ENCODE measurements around the gene LHX5.

Gene LHX5

DNA sequence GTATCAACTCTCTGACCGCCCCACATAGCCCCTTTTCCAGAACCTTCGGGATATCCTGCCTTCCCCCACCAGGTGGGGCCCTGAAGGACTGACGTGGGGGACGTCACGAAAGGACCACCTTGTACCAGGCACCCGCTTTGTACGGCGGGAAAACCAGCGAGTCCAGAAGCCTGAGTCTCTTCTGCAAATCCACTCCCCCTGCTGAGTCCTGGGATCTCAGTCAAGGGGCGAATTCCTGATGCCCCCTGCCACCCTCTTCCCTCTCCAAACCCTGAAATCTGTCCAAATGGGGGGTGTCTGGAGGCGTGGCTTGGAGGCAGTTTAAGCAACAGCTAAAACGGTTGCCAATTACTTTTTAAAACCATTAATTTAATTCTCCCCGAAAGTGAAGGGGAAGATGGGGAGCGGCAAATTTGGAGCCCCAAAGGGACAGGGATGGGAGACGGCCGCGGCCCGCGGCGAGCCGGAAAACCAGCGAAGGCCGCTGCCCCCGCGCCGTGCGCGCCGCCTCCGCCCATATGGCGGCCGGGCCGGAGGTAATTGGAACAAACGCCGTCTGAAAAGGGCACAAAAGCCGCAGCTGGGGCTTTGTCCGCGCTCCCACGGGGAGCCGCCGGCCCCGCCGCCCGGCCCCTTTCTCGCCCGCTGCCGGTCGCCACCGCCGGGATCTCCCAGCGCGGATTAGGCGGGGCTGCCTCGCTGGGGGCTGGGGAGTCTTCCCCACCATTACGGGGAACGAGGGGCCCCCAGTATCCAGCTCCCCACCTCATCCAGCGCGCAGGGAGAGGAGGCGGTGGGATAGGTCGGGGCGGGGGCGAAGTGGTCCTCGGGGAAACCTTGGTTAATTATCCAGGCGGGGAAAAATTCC is 6.6 kb downstream of the LHX5 start:
- DNase-seq, result no peak

DNA sequence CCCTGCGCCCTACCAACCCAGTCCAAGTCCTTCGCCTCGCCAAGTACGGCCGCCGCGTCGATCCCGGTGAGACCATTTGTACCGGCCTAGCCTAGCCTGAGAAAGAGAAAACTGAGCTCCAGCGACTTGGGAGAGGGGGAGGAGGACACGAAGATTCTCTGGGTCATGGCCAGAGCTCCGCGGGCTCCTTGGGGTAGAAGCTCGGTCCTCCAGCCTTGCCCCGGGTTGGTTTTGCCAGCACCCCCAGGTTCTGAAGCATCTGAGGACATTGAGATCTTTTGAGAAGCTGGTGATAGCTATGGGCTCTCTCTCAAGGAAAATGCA is 7.3 kb downstream of the LHX5 start:
- no peak for DNase-seq

DNA sequence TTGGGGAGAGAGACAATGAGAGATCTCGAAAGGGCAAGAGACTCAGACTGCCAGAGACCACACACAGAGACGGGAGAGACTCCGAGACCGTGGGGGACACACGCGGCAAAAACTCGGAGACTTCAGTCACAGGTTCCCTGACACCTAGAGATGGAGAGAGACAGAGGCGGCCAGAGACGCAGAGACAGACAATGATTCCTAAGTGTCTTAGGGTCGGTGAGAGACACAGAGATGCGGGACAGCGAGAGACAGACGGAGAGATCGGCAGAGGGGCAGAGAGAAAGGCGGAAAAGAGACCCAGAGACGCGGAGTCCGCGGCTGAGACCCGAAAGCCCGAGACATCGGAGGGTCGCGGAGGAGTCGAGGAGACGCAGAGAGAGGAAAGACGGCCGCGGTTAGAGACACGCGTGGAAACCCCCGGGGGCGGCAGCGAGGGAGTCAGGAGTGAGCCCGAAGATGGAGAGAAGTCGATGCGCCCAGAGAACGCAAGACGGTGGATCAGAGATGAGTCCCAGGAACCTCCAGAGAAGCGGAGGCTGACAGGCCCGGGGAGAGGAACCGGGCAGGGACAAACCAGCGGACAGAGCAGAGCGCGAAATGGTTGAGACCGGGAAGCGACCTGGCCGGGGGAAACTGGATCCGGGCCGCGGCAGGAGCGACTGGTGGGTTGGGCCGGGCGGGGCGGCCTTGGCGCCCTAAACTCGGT is 7.8 kb downstream of the LHX5 start:
- no peak for DNase-seq

DNA sequence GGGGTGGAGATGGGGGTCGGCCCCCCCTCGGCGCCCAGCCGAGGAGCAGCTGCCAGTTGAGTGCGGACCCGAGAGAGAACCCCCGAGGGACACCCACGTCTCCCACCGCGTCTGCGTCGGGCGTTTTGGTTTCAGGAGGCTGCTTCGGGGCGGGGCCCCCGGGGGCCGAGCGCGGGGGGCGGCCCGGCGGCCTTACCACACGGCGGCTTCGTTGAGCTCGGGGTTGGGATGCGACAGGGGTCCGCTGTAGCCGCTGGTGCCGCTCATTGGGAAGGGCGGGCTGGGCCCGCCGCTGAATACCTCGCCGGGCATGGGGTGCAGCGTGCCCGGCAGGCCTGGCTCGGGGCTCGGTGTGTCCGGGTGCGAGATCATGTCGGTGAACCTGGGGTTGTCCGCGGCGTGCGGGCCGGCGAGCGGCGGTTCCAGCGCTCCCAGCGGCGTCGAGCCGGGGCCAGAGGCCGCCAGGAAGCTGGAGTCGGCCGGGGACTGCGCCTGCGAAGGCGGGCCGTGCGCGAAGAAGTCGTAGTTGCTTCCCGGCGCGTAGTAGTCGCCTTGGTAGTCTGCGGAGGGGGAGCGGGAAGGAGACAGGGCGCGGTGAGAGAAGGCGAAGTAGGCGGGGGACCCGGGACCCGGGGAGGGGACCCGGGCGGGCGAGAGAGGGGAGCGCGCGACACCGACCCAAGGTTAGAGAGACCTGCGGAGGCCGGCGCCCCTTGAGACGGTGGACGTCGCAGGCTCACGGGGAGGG is 8.5 kb downstream of the LHX5 start:
- DNase-seq, result no peak

DNA sequence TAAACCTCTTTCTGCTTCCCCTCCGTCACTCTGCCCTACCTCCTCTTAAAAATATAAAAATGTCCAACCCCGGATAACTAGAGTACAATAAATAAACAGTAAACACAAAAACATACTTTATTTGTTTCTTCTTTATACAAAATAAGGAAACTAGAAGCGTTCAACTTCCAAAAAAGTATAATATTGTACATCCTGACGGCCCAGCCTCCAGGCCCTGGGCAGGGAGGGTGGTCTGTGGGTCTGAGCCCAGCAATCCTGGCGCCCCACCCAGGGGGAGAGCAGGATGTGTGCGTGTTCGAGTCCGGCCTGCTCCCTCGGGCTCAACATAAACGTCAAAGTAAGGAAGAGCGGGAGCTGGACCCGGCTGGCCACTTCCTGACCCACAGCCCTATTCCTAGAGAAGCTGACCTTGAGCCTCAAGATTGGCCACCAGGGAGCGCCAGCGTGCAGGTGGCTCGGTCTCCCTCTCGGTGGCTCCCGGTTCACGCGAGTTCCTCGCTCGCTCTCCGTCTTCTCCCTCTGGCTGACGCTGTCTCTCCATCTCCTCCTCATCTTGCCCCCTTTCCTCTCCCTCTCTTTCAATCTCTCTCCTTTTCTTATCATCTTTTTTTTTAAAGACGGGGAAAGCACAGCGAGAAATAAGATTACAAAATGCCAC is 9.4 kb downstream of the LHX5 start:
- no peak for DNase-seq

DNA sequence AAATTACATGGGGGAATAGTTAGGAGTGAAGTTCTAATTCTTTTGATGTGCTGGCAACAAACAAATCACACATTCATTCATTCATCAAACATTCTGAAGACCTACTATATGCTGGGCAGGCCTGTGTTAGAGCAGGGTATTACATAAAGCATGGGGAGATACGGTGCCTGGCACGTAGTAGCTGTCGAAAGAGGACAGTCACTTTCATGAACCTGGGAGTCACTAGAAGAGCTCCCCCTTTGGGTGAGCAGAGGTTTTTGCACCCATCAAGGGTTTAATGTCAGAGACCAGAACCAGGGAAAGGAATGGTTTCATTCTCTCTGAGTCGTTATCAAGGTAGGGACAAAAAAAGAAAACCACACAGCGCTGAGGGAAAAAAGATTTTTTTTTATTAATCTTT is 10.0 kb downstream of the LHX5 start:
- no peak for DNase-seq

DNA sequence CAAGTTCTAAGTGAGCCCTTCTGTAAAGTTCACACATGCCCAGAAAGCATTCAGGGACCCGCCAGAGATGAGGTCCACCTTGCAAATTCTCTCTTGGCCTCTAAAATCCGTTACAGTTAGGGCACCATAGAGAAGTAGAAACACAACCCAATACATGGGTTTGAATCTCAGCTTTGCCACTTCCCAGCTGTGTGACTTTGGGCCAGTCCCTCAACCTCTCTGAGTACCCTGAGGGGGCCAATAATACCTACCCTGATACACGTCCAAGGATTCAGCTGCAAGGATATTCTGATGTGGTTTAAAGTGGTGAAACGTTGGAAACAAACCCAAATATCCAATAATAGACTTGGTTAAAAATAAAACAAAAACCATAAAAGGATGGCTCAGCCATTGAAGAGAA is 11.7 kb downstream of the LHX5 start:
- DNase-seq, result no peak

DNA sequence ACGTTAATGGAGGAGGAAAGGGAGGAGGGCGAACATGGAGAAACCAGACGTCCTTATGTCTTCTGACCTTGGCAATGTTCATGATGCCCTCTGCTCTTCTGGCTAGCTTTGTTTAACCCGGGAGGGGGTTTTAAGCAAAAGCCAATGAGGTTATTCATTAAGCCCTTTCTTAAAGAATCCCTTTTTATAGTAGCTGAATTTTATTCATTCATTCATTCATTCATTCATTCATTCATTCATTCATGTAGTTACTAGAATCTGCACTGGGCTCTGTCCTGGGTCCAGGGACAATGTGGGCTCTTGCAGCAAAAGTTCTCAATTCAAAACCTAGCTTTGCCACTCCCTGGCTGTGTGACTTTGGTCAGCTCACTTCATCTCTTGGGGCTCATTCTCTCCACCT is 14.0 kb downstream of the LHX5 start:
- DNase-seq, result no peak

DNA sequence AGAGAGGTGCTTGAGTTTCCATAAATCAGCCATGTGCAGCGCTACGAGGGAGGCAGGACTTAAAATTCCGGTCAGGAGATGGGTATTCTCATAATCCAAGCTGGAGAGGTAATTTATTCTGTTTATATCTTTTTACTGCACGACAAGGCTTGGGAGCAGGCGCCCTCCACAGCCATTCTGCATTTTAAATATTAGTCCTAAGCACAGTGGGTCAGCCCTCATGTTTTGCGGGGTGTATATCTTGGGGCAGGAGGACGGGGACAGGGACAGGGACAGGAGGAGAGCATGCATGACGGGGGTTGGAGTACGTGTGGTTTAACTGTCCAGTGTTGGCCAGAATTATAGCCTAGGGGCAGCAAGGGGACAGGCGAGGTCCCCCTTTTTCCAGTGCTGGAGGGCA is 14.5 kb downstream of the LHX5 start:
- no peak for DNase-seq

DNA sequence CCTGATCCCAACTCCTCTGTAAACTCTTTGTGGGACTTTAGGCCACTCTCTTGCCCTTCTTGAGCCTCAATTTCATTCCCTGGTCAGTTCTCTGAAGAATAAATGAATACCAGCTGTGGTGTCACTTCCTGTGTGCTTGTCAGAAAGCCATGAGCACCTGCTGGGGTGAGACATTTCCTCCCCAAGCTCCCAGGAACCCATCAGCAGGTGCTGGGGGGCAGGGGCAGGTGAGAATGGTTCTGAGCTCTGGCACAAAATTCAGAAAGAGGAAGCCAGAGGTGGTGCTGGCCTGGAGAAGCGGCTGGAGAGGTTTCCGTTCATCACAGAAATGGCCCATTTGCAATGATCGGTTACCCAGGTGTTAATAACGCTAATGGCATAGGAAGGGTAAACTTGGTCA is 14.9 kb downstream of the LHX5 start:
- no peak for DNase-seq

DNA sequence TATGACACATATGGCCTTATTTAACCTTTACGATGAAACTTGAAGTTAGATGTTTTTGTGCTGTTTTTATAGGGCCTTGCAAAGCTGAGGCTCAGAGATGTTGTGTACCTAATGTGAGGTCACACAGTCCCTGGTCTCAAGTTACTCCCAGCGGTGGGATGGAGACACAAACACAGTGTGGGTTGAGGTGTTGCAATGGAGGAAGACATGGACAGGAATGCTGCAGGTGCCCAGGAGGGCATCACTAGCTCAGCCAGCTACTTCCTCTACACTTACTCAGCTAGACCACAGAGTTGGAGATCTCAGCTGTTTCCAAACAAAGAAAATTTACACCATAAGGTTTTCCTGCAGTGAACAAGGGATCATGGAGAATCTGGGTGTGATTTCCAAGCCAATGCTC is 15.5 kb downstream of the LHX5 start:
- DNase-seq, result no peak

DNA sequence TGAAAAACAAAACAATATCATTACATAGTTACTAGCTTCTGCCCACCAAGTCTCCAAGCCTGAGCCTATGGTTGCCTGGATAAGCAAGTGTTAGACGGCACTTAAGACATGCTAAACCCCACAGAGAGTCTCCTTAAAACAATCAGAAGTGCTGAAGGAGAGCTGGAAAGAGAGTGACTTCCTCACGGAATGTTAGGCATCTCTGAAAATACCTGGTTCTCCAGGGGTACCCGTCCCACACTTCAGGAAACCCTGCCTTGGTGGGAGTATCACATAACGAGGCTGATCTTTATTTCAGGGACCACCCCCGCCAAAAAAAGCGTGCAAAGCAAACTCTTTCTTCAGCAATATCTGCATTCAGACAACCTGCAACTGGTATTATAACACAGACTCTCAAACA is 18.3 kb downstream of the LHX5 start:
- no peak for DNase-seq

DNA sequence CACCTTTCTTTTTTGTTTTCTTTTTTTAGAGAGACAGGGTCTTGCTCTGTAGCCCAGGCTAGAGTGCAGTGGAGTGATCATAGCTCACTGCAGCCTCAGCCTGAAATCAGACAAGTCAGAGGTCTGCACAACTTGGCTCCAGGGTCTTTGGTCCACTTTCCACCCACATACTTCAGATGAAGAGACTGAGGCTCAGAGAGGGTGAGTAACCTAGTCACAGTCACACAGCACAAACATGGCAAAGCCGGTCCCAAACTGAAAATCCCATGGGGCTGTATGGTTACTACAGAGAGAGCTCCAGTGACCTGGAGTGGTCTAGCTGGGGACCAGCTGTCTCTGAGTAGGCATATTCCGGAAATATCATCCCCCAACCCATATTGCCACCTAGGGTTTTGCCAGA is 19.2 kb downstream of the LHX5 start:
- no peak for DNase-seq

DNA sequence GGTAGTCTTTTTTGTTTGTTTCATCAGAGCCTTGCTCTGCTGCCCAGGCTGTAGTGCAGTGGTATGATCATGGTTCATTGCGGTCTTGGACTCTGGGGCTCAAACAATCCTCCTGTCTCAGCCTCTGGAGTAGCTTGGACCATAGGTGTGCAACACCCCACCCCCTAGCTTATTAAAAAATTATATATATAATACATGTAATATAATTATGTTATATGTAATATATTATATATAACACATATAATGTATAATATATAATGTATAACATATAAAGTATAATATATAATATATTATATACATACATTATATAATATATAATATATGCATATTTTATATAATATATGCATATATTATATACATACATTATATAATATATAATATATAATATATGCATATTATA is 21.8 kb downstream of the LHX5 start:
- no peak for DNase-seq

DNA sequence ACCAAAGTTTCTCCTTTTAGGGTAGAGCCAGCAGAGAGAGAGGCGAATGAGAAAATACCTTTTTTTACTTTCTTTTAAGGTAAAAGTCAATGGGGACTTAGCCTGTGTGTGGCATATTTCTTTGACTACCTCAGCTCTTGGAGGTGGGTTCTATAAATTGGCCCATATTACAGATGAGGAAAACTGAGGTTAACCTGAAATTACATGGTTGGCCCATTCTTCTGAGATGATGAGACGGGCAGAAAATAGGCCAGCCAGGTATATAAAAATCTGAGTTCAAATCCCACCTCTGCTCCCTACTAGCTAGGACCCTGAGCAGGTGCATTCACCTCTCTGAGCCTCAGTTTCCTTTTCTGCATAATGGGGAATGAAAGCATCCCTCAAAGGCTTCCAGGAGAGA is 22.4 kb downstream of the LHX5 start:
- no peak for DNase-seq

DNA sequence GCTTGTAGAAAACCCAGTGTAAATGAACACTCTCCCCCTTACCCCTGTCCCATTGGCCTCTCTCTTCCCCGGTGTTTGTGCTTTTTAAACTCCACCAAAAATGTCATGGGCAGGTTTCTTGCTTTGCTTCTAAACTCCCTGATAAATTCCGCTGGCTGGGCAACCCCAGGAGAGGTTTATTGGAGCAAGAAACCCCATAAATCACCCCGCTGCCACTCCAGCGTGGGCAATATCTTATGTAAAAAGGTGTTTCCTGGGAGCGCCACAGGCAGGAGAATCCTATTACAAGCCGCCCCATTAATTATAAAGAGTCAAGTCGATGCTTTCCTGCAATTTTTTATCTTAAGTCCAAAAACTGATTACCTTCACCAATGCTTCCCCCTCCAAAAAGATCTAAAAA is 22.8 kb downstream of the LHX5 start:
- no peak for DNase-seq

DNA sequence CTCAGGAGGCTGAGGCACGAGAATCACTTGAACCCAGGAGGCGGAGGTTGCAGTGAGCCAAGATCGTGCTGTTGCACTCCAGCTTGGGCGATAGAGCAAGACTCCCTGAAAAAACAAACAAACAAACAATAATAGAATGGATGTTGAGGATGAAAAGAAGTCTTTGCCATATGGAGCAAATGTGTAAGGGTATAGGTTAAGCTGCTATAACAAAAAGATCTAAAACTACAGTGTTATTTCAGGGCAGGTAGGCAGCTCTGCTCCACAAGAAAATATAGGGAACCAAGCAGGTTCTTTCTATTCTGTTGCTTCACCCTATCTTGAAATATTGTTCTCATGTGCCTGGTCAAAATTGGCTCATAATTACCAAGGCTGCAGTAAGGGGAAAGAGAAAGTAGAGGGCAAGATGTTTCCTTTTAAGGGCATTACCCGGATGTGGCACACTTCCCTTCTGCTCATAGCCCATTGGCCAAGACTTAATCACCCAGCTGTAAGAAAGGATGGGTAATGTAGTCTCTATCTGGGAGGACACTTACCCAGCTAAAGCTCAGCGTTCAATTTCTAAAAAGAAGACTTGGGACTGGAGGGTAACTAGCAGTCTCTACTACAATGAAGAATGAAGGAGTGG is 26.0 kb downstream of the LHX5 start:
- DNase-seq, result no peak

DNA sequence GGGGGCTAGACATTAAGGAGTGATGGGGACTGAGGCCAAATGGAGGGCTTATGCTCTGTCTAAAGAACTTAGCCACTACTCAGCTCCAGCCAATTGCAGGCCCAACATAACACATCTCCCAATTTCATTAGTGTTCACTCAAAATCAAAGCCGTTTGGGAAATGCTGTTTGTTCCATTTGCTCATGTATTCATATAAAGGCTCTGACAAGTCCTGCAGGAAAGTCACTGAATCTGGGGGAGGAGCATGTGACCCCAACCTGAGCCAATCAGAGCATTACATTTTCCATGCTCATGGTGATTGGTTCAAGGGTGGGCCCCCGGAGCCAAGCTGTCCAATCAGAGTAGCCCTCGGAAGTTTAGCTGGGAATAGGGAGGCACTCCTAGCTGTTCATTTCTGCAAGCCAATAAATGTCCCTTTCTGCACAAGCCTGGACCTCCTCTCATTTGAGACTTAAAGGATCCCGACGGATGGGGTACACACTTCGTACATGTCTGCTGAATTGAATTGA is 28.6 kb downstream of the LHX5 start:
- no peak for DNase-seq

DNA sequence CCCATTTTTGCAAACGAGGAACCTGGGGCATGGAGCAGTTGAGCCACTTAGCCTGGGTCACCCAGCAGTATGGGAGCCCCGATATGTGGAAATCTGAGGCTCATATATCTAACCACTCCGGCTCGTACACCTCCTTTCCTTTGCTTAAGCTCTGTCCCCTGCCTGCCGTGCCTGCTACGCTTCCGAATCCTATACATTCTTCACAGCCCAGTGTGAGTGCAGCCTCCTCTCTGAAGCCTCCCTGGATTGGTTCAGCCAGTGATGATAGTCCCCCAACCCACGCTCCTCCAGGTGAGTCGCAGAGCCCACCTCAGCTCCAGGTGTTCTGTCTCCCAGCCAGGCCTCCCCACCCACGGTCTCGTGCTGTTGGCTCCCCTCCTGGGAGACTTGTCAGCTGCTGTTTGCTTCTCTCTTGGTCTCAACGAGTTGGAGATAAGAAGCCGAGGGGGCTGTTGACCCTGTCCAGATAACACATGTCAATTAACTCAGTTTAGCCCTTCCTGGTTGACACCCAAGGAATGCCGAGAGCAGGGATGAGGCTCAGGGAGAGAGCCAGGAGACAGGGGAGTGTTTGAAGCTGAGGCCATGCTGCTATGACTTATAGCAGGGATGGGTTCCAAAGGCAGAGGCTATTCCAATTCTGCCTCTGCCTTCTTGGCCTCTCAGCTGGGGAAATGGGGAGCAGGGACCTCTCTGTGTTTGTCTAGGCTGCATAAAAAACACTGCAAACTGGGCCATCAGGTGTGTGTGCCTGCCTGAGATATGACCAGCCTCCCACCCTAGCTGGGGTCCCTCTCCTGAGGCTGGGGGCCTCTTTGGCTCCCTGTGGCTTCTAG is 30.5 kb downstream of the LHX5 start:
- DNase-seq, result no peak

DNA sequence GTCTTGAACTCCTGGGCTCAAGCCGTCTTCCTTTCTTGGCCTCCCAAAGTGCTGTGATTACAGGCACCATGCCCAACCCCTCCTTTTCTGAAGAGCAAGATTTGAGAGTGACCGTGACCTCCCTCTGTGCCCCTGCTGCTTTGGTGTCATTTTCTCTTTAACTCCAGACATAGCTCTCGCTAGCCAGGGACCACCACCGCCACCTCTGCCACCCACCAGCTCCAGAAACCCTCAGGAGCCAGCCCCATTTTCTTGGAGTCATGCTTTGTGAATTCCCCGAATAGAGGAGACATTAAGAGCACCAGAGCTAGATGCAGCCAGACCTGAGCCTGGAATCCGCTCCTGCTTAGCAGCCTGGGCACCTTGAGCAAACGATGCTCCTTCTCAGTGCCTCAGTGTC is 31.3 kb downstream of the LHX5 start:
- DNase-seq, result no peak

DNA sequence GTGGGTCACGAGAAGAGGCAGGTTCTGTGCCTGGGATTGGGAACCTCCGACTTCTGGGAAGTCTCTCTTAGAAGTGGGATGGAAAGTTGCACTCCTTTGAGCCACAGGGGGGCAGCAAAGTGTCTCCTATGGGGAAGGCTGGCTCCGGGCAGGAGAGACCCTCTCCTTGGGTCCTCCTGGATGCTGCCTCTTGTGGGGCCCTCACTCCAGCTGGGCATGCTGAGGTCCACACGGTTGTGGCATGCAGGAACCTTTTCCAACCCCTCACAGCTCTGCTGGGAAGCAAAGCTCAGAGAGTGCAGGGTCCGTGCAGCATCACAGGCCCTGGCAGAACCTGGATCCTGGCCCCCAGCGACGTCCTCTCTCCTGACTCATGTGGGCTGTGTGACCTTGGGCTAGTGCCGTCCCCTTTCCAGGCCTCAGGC is 32.1 kb downstream of the LHX5 start:
- DNase-seq, result no peak

DNA sequence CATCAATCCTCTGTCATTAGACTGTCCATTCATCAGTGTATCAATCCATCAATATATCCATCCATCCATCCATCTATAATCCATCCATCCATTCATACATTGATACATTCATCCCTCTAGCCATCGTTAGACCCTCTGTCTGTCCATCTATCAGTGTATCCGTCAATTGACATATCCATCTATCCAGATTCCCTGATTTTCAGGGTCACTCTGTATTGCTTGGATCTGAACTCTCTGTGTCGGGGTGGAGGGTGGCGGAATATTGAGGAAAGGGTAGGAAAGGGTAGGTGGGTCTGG is 32.4 kb downstream of the LHX5 start:
- DNase-seq, result no peak
